HCT116 (cell line): ENCODE data around the gene MARCKSL1. TPM values are rescaled to one million over a fixed set of nuclear protein-coding genes. Genes with fewer than 3 reads are reported as not detected.

Experiments
- ATAC-seq: fragments of 200-7000 bp; cut with Tn5 transposase; 2 replicates; pipeline ENCODE4 v1.9.1; 2020; ENCODE audit warnings: mild to moderate bottlenecking, moderate library complexity
- BruUV-seq: library from RNA; stranded (reverse); fragments of 400-500 nt; replicated peaks from 2 replicates; lab custom pipeline; 2021; lab: Mats Ljungman, UMichigan
- CTCF ChIA-PET: fragments of 300-600 bp; sonication (Branson Sonifier 250); formaldehyde crosslinking; loops from one replicate; lab custom pipeline; 2021; ENCODE audit warnings: antibody characterized with exemption; lab: Charles Lee
- POLR2A ChIA-PET: fragments of 300-600, 350-600 bp; sonication (Branson Sonifier 250); formaldehyde crosslinking; loops from one replicate; lab custom pipeline; 2021; ENCODE audit warnings: antibody characterized with exemption; lab: Charles Lee
- RAD21 ChIA-PET, 2 experiments: fragments of 300-600 bp; sonication (Branson Sonifier 250); formaldehyde crosslinking; loops; one replicate each; lab custom pipeline; 2023; ENCODE audit warnings: low total read pairs in 2 of 2; ENCODE audit not compliant: uncharacterized antibody in 2 of 2, unreplicated experiment in 2 of 2, low non-redundant PET in 1 of 2; lab: Charles Lee
- DNase-seq: peaks from one replicate; pipeline ENCODE4 v3.0.0-alpha.2; 2010; ENCODE audit warnings: low read depth, low spot score
- H2AFZ ChIP-seq: fragments of 200-600 bp; shearing (Covaris generic), sonication (generic); 2 replicates; pipeline ENCODE4 v1.6.1; 2017; ENCODE audit warnings: low read depth, mixed run types, mixed read lengths, antibody characterized with exemption, low read length; ENCODE audit not compliant: poor library complexity, severe bottlenecking
- H3K27ac ChIP-seq: 2 replicates; pipeline ENCODE4 v1.5.1; 2012; ENCODE audit warnings: low read depth, low read length
- H3K27me3 ChIP-seq: fragments of 200-600 bp; sonication (generic); 2 replicates; pipeline ENCODE4 v1.6.1; 2016; ENCODE audit warnings: mixed run types, low read length, mixed read lengths; ENCODE audit not compliant: insufficient read depth
- H3K36me3 ChIP-seq, 2 experiments: fragments of 200-500 bp in 1 of 2; fragments of 200-600 bp in 1 of 2; sonication (Bioruptor generic) in 1 of 2; sonication (generic) in 1 of 2; 2 replicates each; pipeline versions ENCODE4 v1.5.1 to v1.6.1; 2014 to 2016; ENCODE audit warnings: low read length in 2 of 2, inconsistent platforms in 1 of 2, mixed read lengths in 1 of 2, mixed run types in 1 of 2; ENCODE audit not compliant: insufficient read depth in 2 of 2, control insufficient read depth in 1 of 2
- H3K4me1 ChIP-seq, 2 experiments: fragments of 200-600 bp in 1 of 2; sonication (generic) in 1 of 2; 2 replicates each; pipeline versions ENCODE4 v1.5.1 to v1.6.1; 2012 to 2017; ENCODE audit warnings: low read length in 2 of 2, inconsistent platforms in 1 of 2, mild to moderate bottlenecking in 1 of 2, mixed read lengths in 1 of 2, mixed run types in 1 of 2, moderate library complexity in 1 of 2; ENCODE audit not compliant: insufficient read depth in 2 of 2, control insufficient read depth in 1 of 2
- H3K4me2 ChIP-seq: fragments of 200-600 bp; sonication (generic); 2 replicates; pipeline ENCODE4 v1.6.1; 2017; ENCODE audit warnings: mixed run types, low read length, mixed read lengths
- H3K4me3 ChIP-seq, 2 experiments: fragments of 200-600 bp in 1 of 2; sonication (generic) in 1 of 2; replicated peaks in 1 of 2; 2 replicates each; pipeline ENCODE4 v1.5.1; 2011 to 2016; ENCODE audit warnings: low read length in 2 of 2, control low read depth in 1 of 2, low read depth in 1 of 2, mild to moderate bottlenecking in 1 of 2, mixed read lengths in 1 of 2, mixed run types in 1 of 2
- H3K79me2 ChIP-seq: fragments of 200-600 bp; sonication (generic); 2 replicates; pipeline ENCODE4 v1.6.1; 2017; ENCODE audit warnings: mild to moderate bottlenecking, mixed run types, low read length, moderate library complexity, mixed read lengths; ENCODE audit not compliant: insufficient read depth
- H3K9ac ChIP-seq: fragments of 200-600 bp; sonication (generic); 2 replicates; pipeline ENCODE4 v1.6.1; 2016; ENCODE audit warnings: low read length, mixed read lengths
- H3K9me2 ChIP-seq: fragments of 200-600 bp; sonication (generic), shearing (Covaris generic); 2 replicates; pipeline ENCODE4 v1.6.1; 2017; ENCODE audit warnings: mixed run types, mild to moderate bottlenecking, moderate library complexity; ENCODE audit not compliant: insufficient read depth
- H3K9me3 ChIP-seq, 2 experiments: fragments of 200-500 bp in 1 of 2; fragments of 200-600 bp in 1 of 2; sonication (Bioruptor generic) in 1 of 2; sonication (generic) in 1 of 2; 2 replicates each; pipeline ENCODE4 v1.6.1; 2014 to 2017; ENCODE audit warnings: low read length in 2 of 2, mixed read lengths in 2 of 2, inconsistent platforms in 1 of 2, low read depth in 1 of 2, mild to moderate bottlenecking in 1 of 2, mixed run types in 1 of 2, moderate library complexity in 1 of 2; ENCODE audit not compliant: control insufficient read depth in 1 of 2, insufficient read depth in 1 of 2
- H4K20me1 ChIP-seq: fragments of 200-600 bp; sonication (generic), shearing (Covaris generic); 2 replicates; pipeline ENCODE4 v1.6.1; 2017; ENCODE audit warnings: mixed run types, mild to moderate bottlenecking, moderate library complexity; ENCODE audit not compliant: insufficient read depth
- CBX3 ChIP-seq: IDR thresholded peaks from 2 replicates; pipeline ENCODE4 v1.6.1; 2012; ENCODE audit warnings: low read depth
- CEBPB ChIP-seq: IDR thresholded peaks from 2 replicates; pipeline ENCODE4 v1.6.1; 2012; ENCODE audit warnings: low read depth
- EGR1 ChIP-seq: IDR thresholded peaks from 2 replicates; pipeline ENCODE4 v1.6.1; 2012; ENCODE audit warnings: low read depth
- ELF1 ChIP-seq: IDR thresholded peaks from 2 replicates; pipeline ENCODE4 v1.6.1; 2012; ENCODE audit warnings: low read depth, borderline replicate concordance
- EZH2phosphoT487 ChIP-seq: fragments of 200-600 bp; IDR thresholded peaks from 2 replicates; pipeline ENCODE4 v1.6.1; 2018; ENCODE audit warnings: antibody characterized with exemption, borderline replicate concordance
- JUND ChIP-seq: IDR thresholded peaks from 2 replicates; pipeline ENCODE4 v1.6.1; 2012
- POLR2A ChIP-seq: IDR thresholded peaks from 2 replicates; pipeline ENCODE4 v1.7.0; 2011; ENCODE audit warnings: borderline replicate concordance; ENCODE audit not compliant: insufficient read depth, insufficient read length; ENCODE audit errors: extremely low read depth
- POLR2AphosphoS5 ChIP-seq: IDR thresholded peaks from 2 replicates; pipeline ENCODE4 v1.6.1; 2011; ENCODE audit warnings: mild to moderate bottlenecking, low read depth, low read length, moderate library complexity
- RAD21 ChIP-seq: IDR thresholded peaks from 2 replicates; pipeline ENCODE4 v1.6.1; 2012; ENCODE audit warnings: low read depth, mild to moderate bottlenecking
- SIN3A ChIP-seq: IDR thresholded peaks from 2 replicates; pipeline ENCODE4 v1.6.1; 2012; ENCODE audit warnings: low read depth
- SP1 ChIP-seq: IDR thresholded peaks from 2 replicates; pipeline ENCODE4 v1.6.1; 2012; ENCODE audit warnings: low read depth
- SRF ChIP-seq: IDR thresholded peaks from 2 replicates; pipeline ENCODE4 v1.6.1; 2012; ENCODE audit warnings: low read depth
- TCF7L2 ChIP-seq: IDR thresholded peaks from 2 replicates; pipeline ENCODE4 v1.7.0; 2011; ENCODE audit warnings: borderline replicate concordance, inconsistent platforms; ENCODE audit not compliant: insufficient read depth, insufficient read length; ENCODE audit errors: extremely low read depth
- YY1 ChIP-seq: IDR thresholded peaks from 2 replicates; pipeline ENCODE4 v1.6.1; 2011; ENCODE audit warnings: low read length, low read depth, moderate library complexity, mild to moderate bottlenecking; ENCODE audit not compliant: insufficient replicate concordance; ENCODE audit errors: extremely low read depth
- ZFX ChIP-seq: fragments of 450-650 bp; IDR thresholded peaks from 2 replicates; pipeline ENCODE4 v1.6.1; 2017
- ZNF274 ChIP-seq: fragments of 200-500 bp; sonication (Bioruptor generic); IDR thresholded peaks from 2 replicates; pipeline ENCODE4 v1.6.1; 2014; ENCODE audit warnings: mild to moderate bottlenecking, low read depth, low read length, inconsistent platforms
- intact Hi-C: fragments of 100-400 bp; cut with micrococcal nuclease; formaldehyde crosslinking; loops from 2 replicates; pipeline ENCODE4 v1.10.0; 2022
- total RNA-seq: library from RNA; stranded (reverse); gene quantifications from one replicate; pipeline ENCODE4 v1.2.1, GENCODE V29; 2021; ENCODE audit not compliant: unreplicated experiment
- TF ChIP-seq, protein P1 (sequence below): IDR thresholded peaks from 2 replicates; pipeline ENCODE4 v1.6.1; 2012
- TF ChIP-seq, protein P2 (sequence below): IDR thresholded peaks from 2 replicates; pipeline ENCODE4 v1.6.1; 2011; ENCODE audit warnings: mild to moderate bottlenecking, low read length, moderate library complexity; ENCODE audit not compliant: insufficient replicate concordance; ENCODE audit errors: extremely low read depth
- TF ChIP-seq, protein P3 (sequence below): IDR thresholded peaks from 2 replicates; pipeline ENCODE4 v1.6.1; 2012
- TF ChIP-seq, protein P4 (sequence below), 3 experiments: fragments of 200-600 bp in 1 of 3; sonication (generic) in 1 of 3; IDR thresholded peaks in 2 of 3; conservative IDR thresholded peaks in 1 of 3; 2 replicates each; pipeline ENCODE4 v1.5.1; 2012 to 2017; ENCODE audit warnings: low read depth in 2 of 3, low read length in 2 of 3, antibody characterized with exemption in 1 of 3, borderline replicate concordance in 1 of 3, control low read depth in 1 of 3, mild to moderate bottlenecking in 1 of 3, mixed read lengths in 1 of 3, mixed run types in 1 of 3, moderate library complexity in 1 of 3; ENCODE audit not compliant: insufficient read depth in 1 of 3

Gene MARCKSL1
- total RNA-seq, 1 experiment from 2014 or later = 127 TPM

DNA sequence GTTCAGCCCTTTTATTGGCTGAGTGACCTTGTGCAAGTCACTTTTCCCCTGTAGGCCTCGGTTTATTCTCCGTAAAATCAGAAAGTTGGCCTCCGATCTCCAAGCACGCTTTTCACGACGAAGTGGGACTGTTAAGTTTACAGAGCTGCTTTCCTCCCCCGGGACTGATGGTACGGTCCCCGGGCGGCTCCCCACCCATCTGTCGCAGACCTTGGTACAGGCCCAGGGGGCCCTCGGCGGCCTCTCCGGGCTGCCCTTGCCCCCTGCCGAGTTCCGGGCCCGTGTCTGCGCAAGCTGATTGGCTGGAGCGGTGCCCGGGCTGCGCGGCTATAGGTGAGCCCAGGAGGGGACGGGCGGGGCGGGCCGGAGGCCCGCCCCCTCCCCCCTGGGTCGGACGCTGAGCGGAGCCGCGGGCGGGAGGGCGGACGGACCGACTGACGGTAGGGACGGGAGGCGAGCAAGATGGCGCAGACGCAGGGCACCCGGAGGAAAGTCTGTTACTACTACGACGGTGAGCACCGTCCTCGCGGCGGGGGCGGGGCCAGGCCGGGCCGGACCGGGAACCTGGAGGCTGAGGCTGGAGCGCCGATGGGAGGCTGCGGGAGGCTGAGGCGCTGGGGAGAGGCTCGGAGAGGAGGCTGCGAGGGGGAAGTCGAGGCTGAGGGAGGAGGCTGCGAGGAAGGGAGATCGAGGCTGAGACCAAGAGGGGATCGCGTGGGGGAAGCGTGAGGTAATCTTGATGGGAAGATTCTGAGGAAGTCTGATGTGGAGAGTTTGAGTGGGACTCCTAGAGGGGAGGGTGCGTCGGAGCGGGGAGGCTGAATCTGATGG lies 44.1 kb downstream of the MARCKSL1 start, which contains the start of gene HDAC1:
Gene HDAC1 (plus strand): TSS at position 376 of the 831 bp plus-strand sequence. CDS start 87 bp downstream, at position 463.
- Histone ChIP-seq H3K79me2 (peaks cover 49% of the 10 kb centered on the region), H3K4me3 (peak within 1 kb of the TSS; percentile 98 to 100), H3K27me3 (no peaks in the 10 kb centered on the region), H4K20me1 (no peaks in the 10 kb centered on the region), H3K4me1 (peaks cover 15 to 32% of the 10 kb centered on the region in 2 experiments), H3K9me3 (no peaks in the 10 kb centered on the region), H3K9ac (peak within 1 kb of the TSS; percentile 94), H3K4me2 (peak within 1 kb of the TSS; percentile 95), H3K27ac (peak within 1 kb of the TSS; percentile 97), H3K9me2 (no peaks in the 10 kb centered on the region), H3K36me3 (peaks cover 0 to 2% of the 10 kb centered on the region in 2 experiments; a peak in 1 of 4 replicates), H2AFZ (peak within 1 kb of the TSS; percentile 62)
- TF ChIP-seq ELF1 (no peak), YY1 (peak; percentile 81), RAD21 (no peak), SRF (no peak), SIN3A (no peak), ZNF274 (no peak), EZH2phosphoT487 (no peak), SP1 (peak; percentile 84), EGR1 (0 out of 2 replicates have a peak, but pooled peaks have one; percentile 31), POLR2A (peak; percentile 62), TCF7L2 (peak; percentile 35), CEBPB (no peak), POLR2AphosphoS5 (peak; percentile 78), CBX3 (peak; percentile 79), ZFX (no peak), JUND (peak; percentile 76)
- TF ChIP-seq, protein P1, sequence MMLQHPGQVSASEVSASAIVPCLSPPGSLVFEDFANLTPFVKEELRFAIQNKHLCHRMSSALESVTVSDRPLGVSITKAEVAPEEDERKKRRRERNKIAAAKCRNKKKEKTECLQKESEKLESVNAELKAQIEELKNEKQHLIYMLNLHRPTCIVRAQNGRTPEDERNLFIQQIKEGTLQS = no peak
- TF ChIP-seq, protein P2, sequence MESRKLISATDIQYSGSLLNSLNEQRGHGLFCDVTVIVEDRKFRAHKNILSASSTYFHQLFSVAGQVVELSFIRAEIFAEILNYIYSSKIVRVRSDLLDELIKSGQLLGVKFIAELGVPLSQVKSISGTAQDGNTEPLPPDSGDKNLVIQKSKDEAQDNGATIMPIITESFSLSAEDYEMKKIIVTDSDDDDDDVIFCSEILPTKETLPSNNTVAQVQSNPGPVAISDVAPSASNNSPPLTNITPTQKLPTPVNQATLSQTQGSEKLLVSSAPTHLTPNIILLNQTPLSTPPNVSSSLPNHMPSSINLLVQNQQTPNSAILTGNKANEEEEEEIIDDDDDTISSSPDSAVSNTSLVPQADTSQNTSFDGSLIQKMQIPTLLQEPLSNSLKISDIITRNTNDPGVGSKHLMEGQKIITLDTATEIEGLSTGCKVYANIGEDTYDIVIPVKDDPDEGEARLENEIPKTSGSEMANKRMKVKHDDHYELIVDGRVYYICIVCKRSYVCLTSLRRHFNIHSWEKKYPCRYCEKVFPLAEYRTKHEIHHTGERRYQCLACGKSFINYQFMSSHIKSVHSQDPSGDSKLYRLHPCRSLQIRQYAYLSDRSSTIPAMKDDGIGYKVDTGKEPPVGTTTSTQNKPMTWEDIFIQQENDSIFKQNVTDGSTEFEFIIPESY = no peak
- TF ChIP-seq, protein P3, sequence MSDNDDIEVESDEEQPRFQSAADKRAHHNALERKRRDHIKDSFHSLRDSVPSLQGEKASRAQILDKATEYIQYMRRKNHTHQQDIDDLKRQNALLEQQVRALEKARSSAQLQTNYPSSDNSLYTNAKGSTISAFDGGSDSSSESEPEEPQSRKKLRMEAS = peak; percentile 83
- TF ChIP-seq, protein P4, sequence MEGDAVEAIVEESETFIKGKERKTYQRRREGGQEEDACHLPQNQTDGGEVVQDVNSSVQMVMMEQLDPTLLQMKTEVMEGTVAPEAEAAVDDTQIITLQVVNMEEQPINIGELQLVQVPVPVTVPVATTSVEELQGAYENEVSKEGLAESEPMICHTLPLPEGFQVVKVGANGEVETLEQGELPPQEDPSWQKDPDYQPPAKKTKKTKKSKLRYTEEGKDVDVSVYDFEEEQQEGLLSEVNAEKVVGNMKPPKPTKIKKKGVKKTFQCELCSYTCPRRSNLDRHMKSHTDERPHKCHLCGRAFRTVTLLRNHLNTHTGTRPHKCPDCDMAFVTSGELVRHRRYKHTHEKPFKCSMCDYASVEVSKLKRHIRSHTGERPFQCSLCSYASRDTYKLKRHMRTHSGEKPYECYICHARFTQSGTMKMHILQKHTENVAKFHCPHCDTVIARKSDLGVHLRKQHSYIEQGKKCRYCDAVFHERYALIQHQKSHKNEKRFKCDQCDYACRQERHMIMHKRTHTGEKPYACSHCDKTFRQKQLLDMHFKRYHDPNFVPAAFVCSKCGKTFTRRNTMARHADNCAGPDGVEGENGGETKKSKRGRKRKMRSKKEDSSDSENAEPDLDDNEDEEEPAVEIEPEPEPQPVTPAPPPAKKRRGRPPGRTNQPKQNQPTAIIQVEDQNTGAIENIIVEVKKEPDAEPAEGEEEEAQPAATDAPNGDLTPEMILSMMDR (IDR thresholded peaks at IDR 0.05 in 2 of 3, conservative IDR thresholded peaks at IDR 0.05 in 1 of 3; ENCODE audit: borderline replicate concordance in 1 of 3, insufficient read depth in 1 of 3, low read depth in 2 of 3, low read length in 2 of 3) = no peak
- ATAC-seq (peak; percentile 95), DNase-seq (peak; percentile 91)
- RAD21 ChIA-PET = no interaction called here
- CTCF ChIA-PET = interaction anchor here (0.6 to 1.4 kb wide), 3 partner anchors 12 to 76 kb away, joined by 3 to 7 read pairs (median 4); no protein-coding TSS in a partner anchor
- intact Hi-C loops = loop anchor here (5.0 kb wide), 1 partner anchor 75 kb away; no protein-coding TSS in a partner anchor
- POLR2A ChIA-PET = interaction anchor here (0.7 to 1.4 kb wide), 4 partner anchors 15 to 51 kb away, joined by 3 to 8 read pairs (median 4); partner anchors contain the start of gene MARCKSL1
- BruUV-seq = no TSS peak
